ENCODE data around the gene PLA2G4E.

The PLA2G4E gene

GRCh38 chr15:42048821-42049200 lies 28.0 kb upstream of the PLA2G4E start:
- Histone ChIP-seq H3K36me3 (ENCODE audit: insufficient read depth, low read length) (no peaks in the 10 kb centered on the region), H3K27me3 (ENCODE audit: control insufficient read depth, insufficient read depth, low read length) (peaks cover 74% of the 10 kb centered on the region), H3K9me3 (replicated peaks; ENCODE audit: low read length) (no peaks in the 10 kb centered on the region), H3K9ac (ENCODE audit: low read depth, low read length) (no peak overlapping the region), H3K4me1 (ENCODE audit: control insufficient read depth, insufficient read depth, low read length) (no peaks in the 10 kb centered on the region), H3K4me2 (ENCODE audit: low read length) (no peak overlapping the region), H3K4me3 (ENCODE audit: low read length) (no peak overlapping the region)

GRCh38 chr15:42048080-42048820 lies 27.4 kb upstream of the PLA2G4E start:
- H3K4me2 ChIP-seq (ENCODE audit: low read length) = no peak overlapping the region
- H3K4me3 ChIP-seq (ENCODE audit: low read length) = no peak overlapping the region
- peaks cover 69% of the 10 kb centered on the region for H3K27me3 ChIP-seq (ENCODE audit: control insufficient read depth, insufficient read depth, low read length)
- H3K9ac ChIP-seq (ENCODE audit: low read depth, low read length) = no peak overlapping the region
- no peaks in the 10 kb centered on the region for H3K9me3 ChIP-seq (replicated peaks; ENCODE audit: low read length)
- no peaks in the 10 kb centered on the region for H3K36me3 ChIP-seq (ENCODE audit: insufficient read depth, low read length)
- H3K4me1 ChIP-seq (ENCODE audit: control insufficient read depth, insufficient read depth, low read length) = no peaks in the 10 kb centered on the region

DNA sequence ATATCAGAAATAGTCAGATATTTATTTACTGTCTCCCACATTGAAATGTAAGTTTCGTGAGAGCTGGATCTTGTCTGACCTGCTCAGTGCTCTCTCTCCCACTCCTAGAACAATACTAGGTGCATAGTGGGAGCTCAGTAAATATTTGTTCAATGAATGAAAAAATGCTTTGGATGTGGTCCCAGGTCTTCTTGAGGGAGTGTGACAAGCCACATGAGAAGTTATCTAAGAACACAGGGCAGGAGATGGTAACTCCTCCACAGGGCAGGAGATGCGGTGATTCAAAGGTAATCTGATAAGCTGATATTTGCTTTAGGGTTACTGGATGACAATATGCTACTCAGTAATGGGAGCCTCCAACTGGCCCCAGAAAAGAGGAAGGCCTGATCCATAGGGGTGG lies 25.8 kb upstream of the PLA2G4E start:
- no peaks in the 10 kb centered on the region for H3K9me3 ChIP-seq (replicated peaks; ENCODE audit: low read length)
- no peak overlapping the region for H3K4me2 ChIP-seq (ENCODE audit: low read length)
- no peak overlapping the region for H3K9ac ChIP-seq (ENCODE audit: low read depth, low read length)

DNA sequence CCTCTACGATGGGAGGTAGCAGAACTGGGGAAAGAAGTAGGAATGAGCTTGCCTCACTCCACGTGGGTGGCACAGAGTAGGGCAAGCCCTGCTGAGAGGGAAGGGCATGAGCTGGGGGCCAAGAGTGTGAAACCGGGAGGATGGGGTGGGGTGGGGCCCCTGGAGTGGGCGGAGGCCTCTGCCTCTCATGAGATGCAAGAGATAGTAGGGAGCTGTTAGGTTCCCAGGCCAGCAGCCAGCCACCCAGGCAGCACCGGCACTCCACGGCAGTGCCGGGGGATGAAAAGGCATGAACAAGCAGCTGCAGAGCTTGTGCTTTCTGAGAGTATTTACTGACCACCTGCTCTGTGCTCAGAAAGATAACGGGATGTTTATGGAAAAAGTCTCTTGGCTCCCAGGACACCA lies 24.4 kb upstream of the PLA2G4E start:
- Histone ChIP-seq H3K36me3 (ENCODE audit: insufficient read depth, low read length) (no peaks in the 10 kb centered on the region), H3K9ac (ENCODE audit: low read depth, low read length) (no peak overlapping the region), H3K4me1 (ENCODE audit: control insufficient read depth, insufficient read depth, low read length) (no peaks in the 10 kb centered on the region), H3K27me3 (ENCODE audit: control insufficient read depth, insufficient read depth, low read length) (peaks cover 66% of the 10 kb centered on the region), H3K4me2 (ENCODE audit: low read length) (no peak overlapping the region), H3K9me3 (replicated peaks; ENCODE audit: low read length) (no peaks in the 10 kb centered on the region), H3K4me3 (ENCODE audit: low read length) (no peak overlapping the region)

More for the DNA sequence above, 25.8 kb upstream of the PLA2G4E start:
- H3K27me3 ChIP-seq (ENCODE audit: control insufficient read depth, insufficient read depth, low read length) = peaks cover 70% of the 10 kb centered on the region
- H3K4me3 ChIP-seq (ENCODE audit: low read length) = no peak overlapping the region
- no peaks in the 10 kb centered on the region for H3K4me1 ChIP-seq (ENCODE audit: control insufficient read depth, insufficient read depth, low read length)
- H3K36me3 ChIP-seq (ENCODE audit: insufficient read depth, low read length) = no peaks in the 10 kb centered on the region

- no peaks in the 10 kb centered on the region for H3K4me1 ChIP-seq (ENCODE audit: control insufficient read depth, insufficient read depth, low read length)
- H3K9ac ChIP-seq (ENCODE audit: low read depth, low read length) = no peak overlapping the region
- H3K27me3 ChIP-seq (ENCODE audit: control insufficient read depth, insufficient read depth, low read length) = peaks cover 55% of the 10 kb centered on the region
- H3K4me2 ChIP-seq (ENCODE audit: low read length) = no peak overlapping the region
- H3K4me3 ChIP-seq (ENCODE audit: low read length) = no peak overlapping the region
- H3K9me3 ChIP-seq (replicated peaks; ENCODE audit: low read length) = no peaks in the 10 kb centered on the region
- H3K36me3 ChIP-seq (ENCODE audit: insufficient read depth, low read length) = no peaks in the 10 kb centered on the region
Measured at GRCh38 chr15:42042602-42043400, 22.0 kb upstream of the PLA2G4E start.

DNA sequence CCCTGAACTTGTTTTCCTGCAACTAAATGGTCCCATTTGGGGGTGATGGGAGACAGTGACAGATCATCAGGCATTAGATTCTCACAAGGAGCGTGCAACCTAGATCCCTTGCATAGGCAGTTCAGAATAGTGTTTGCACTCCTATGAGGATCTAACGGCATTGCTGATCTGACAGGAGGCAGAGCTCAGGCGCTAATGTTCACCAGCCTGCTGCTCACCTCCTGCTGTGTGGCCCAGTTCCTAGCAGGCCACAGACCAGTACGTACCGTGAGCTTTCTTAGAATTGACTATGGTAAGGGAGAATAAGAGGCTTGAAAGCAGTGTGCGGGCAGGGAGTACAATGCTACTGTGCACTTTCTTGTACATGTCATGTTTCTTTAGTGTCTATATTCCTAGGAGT lies 17.6 kb upstream of the PLA2G4E start:
- Histone ChIP-seq H3K9ac (ENCODE audit: low read depth, low read length) (no peak overlapping the region), H3K4me2 (ENCODE audit: low read length) (no peak overlapping the region), H3K9me3 (replicated peaks; ENCODE audit: low read length) (no peaks in the 10 kb centered on the region), H3K36me3 (ENCODE audit: insufficient read depth, low read length) (no peaks in the 10 kb centered on the region), H3K4me1 (ENCODE audit: control insufficient read depth, insufficient read depth, low read length) (no peaks in the 10 kb centered on the region), H3K4me3 (ENCODE audit: low read length) (no peak overlapping the region), H3K27me3 (ENCODE audit: control insufficient read depth, insufficient read depth, low read length) (peaks cover 44% of the 10 kb centered on the region)

- no peak overlapping the region for H3K4me2 ChIP-seq (ENCODE audit: low read length)
- H3K9me3 ChIP-seq (replicated peaks; ENCODE audit: low read length) = no peaks in the 10 kb centered on the region
- no peaks in the 10 kb centered on the region for H3K4me1 ChIP-seq (ENCODE audit: control insufficient read depth, insufficient read depth, low read length)
- no peaks in the 10 kb centered on the region for H3K36me3 ChIP-seq (ENCODE audit: insufficient read depth, low read length)
- no peak overlapping the region for H3K4me3 ChIP-seq (ENCODE audit: low read length)
- H3K27me3 ChIP-seq (ENCODE audit: control insufficient read depth, insufficient read depth, low read length) = peaks cover 47% of the 10 kb centered on the region
- no peak overlapping the region for H3K9ac ChIP-seq (ENCODE audit: low read depth, low read length)
Measured at GRCh38 chr15:42037656-42038055, 16.8 kb upstream of the PLA2G4E start.

GRCh38 chr15:42036966-42037365 lies 16.1 kb upstream of the PLA2G4E start:
- Histone ChIP-seq H3K4me2 (ENCODE audit: low read length) (no peak overlapping the region), H3K9me3 (replicated peaks; ENCODE audit: low read length) (no peaks in the 10 kb centered on the region), H3K36me3 (ENCODE audit: insufficient read depth, low read length) (no peaks in the 10 kb centered on the region), H3K4me3 (ENCODE audit: low read length) (no peak overlapping the region), H3K4me1 (ENCODE audit: control insufficient read depth, insufficient read depth, low read length) (no peaks in the 10 kb centered on the region), H3K9ac (ENCODE audit: low read depth, low read length) (no peak overlapping the region), H3K27me3 (ENCODE audit: control insufficient read depth, insufficient read depth, low read length) (peaks cover 47% of the 10 kb centered on the region)

- Histone ChIP-seq H3K9ac (ENCODE audit: low read depth, low read length) (no peak overlapping the region), H3K27me3 (ENCODE audit: control insufficient read depth, insufficient read depth, low read length) (peaks cover 47% of the 10 kb centered on the region), H3K4me3 (ENCODE audit: low read length) (no peak overlapping the region), H3K36me3 (ENCODE audit: insufficient read depth, low read length) (no peaks in the 10 kb centered on the region), H3K4me2 (ENCODE audit: low read length) (no peak overlapping the region), H3K9me3 (replicated peaks; ENCODE audit: low read length) (no peaks in the 10 kb centered on the region), H3K4me1 (ENCODE audit: control insufficient read depth, insufficient read depth, low read length) (no peaks in the 10 kb centered on the region)
Measured at GRCh38 chr15:42036112-42036905, 15.5 kb upstream of the PLA2G4E start.

DNA sequence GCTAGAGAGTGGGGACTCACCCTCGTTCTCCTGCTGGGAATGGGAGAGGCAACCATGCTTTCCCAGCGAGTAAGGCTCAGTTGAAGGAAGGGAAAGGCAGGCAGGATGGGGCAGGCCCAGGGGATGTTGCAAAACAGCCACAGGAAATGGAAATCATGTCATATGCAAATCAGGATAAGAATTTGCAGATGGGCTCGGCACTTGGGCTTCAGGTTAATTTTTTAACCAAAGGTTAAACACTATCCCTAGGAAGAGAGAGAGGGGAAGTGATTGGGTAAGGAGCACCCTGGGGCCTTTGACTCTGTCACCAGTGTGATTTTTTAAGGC lies 14.6 kb upstream of the PLA2G4E start:
- Histone ChIP-seq H3K9ac (ENCODE audit: low read depth, low read length) (no peak overlapping the region), H3K4me3 (ENCODE audit: low read length) (no peak overlapping the region)

GRCh38 chr15:42034628-42035434 lies 14.0 kb upstream of the PLA2G4E start:
- H3K4me1 ChIP-seq (ENCODE audit: control insufficient read depth, insufficient read depth, low read length) = no peaks in the 10 kb centered on the region
- no peaks in the 10 kb centered on the region for H3K9me3 ChIP-seq (replicated peaks; ENCODE audit: low read length)
- H3K27me3 ChIP-seq (ENCODE audit: control insufficient read depth, insufficient read depth, low read length) = peaks cover 52% of the 10 kb centered on the region
- no peak overlapping the region for H3K4me3 ChIP-seq (ENCODE audit: low read length)
- H3K9ac ChIP-seq (ENCODE audit: low read depth, low read length) = no peak overlapping the region
- H3K36me3 ChIP-seq (ENCODE audit: insufficient read depth, low read length) = no peaks in the 10 kb centered on the region
- H3K4me2 ChIP-seq (ENCODE audit: low read length) = no peak overlapping the region

More for the DNA sequence above, 14.6 kb upstream of the PLA2G4E start:
- H3K4me1 ChIP-seq (ENCODE audit: control insufficient read depth, insufficient read depth, low read length) = no peaks in the 10 kb centered on the region
- no peak overlapping the region for H3K4me2 ChIP-seq (ENCODE audit: low read length)
- H3K9me3 ChIP-seq (replicated peaks; ENCODE audit: low read length) = no peaks in the 10 kb centered on the region
- H3K36me3 ChIP-seq (ENCODE audit: insufficient read depth, low read length) = no peaks in the 10 kb centered on the region
- H3K27me3 ChIP-seq (ENCODE audit: control insufficient read depth, insufficient read depth, low read length) = peaks cover 47% of the 10 kb centered on the region
